GM18907 (cell line): ENCODE results near the gene ACACB.
"Not testable (repeated sequence)": the region's sequence is repeated elsewhere in the genome, so short reads cannot be mapped to it uniquely, and the experiment has no call there.

Experiments
- ATAC-seq: cut with Tn5 transposase; IDR thresholded peaks from one replicate; pipeline ENCODE4 v1.9.1; 2021; ENCODE audit warnings: mild to moderate bottlenecking, moderate library complexity; ENCODE audit not compliant: unreplicated experiment

ACACB gene

DNA sequence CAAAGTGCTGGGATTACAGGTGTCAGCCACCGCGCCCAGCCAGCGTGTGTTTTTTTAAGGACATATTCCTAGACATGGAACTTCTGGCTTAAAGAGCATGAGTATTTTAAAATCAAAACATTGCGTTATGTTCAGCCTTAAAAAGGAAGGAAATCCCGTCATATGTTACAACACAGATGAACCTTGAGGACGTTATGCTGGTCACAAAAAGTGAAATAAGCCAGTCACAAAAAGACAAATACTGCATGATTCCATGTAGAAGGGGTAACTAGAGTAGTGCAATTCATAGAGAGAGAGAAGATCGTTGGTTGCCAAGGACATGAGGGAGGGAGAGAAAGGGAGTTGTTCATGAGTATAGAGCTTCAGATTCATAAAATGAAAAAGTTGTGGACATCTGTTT, 53.9 kb downstream of the ACACB start:
- no peak for ATAC-seq

DNA sequence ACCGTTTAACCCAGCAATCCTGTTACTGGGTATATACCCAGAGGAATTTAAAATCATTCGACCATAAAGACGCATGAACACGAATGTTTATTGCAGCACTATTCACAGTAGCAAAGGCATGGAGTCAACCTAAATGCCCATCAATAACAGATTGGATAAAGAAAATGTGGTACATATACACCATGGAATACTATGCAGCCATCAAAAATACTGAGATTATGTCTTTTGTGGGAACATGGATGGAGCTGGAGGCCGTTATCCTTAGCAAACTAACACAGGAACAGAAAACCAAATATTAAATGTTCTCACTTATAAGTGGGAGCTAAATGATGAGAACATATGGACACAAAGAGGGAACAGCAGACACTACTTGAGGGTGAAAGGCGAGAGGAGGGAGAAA, 56.4 kb downstream of the ACACB start:
- not testable (repeated sequence) for ATAC-seq

DNA sequence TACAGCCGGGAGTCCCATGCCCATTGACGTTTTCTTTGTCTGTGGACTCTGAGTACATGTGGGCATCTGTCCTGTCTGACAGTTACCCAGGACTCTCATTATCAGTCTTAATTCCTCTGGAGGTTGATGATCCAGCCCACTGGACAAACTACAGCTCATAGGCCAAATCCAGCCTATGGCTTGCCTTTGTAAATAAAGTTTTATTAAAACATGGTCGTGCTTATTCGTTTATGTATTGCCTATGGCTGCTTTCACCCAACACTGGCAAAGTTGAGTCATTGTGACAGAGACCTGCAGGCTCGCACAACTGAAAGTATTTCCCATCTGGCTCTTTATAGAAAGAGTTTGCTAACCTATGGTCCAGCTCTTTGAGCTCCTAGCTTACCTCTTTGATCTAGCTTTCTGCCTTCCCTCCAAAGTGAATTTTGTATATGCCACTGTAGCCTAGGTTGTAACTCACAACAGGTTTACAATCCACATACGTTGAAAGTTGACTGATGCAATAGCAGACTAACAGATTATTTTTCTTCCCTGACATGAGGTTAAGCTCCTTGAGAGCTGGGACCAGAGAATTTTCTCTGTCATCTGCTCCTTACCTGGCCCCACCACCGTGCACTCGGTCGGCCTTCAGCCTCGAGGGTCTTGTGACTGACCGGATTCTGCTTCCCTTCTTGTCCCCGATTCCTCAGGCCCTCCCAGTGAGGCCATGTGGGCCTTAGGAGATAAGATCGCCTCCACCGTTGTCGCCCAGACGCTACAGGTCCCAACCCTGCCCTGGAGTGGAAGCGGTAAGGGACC, 57.3 kb downstream of the ACACB start:
- ATAC-seq, result no peak

DNA sequence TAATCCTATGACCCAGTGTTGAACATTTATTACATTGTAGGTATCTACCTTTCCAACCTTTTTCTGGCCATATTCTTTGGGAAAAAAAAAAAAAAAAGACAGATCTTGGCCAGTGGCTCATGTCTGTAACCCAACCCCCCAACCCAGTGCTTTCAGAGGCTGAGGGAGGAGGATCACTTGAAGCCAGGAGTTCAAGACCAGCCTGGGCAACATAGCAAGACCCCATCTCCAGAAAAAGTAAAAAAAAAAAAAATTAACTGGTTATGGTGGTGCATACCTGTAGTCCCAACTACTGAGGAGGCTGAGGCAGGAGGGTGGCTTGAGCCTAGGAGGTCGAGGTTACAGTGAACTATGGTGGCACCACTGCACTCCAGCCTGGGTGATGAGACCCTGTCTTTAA, 58.1 kb downstream of the ACACB start:
- no peak for ATAC-seq

DNA sequence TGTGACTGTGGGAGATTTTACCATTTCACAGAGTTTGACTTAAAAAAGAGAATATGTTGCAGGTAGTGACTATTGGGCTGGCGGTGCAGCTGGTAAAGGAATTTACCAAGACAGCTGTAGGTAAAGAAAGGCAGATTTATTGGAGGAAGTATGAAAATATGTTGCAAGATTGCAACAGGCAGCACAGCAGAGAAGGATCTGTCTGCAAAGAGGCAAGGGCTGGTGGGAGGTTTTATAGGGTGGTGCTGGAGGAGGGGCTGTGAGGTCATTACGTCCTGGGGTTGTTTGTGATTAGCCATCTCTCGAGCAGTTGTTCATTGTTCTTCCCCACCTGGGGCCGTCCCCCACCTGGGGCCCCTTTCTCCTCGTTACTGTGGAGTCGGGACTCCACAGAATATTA, 62.1 kb downstream of the ACACB start:
- ATAC-seq, result no peak

DNA sequence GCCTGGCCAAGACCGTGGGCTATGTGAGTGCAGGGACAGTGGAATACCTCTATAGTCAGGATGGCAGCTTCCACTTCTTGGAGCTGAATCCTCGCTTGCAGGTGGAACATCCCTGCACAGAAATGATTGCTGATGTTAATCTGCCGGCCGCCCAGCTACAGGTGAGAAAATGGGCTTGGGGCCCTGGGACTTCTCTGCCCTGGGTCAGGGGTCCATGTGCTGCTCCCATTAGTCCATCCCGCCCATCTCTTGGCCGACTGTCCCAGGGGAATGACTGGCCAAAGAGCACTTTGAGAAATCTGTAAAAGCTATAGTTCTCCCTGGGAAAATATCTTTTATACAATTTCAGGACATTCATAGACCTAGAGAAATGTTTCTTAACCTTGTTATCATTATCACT, 63.5 kb downstream of the ACACB start:
- no peak for ATAC-seq

DNA sequence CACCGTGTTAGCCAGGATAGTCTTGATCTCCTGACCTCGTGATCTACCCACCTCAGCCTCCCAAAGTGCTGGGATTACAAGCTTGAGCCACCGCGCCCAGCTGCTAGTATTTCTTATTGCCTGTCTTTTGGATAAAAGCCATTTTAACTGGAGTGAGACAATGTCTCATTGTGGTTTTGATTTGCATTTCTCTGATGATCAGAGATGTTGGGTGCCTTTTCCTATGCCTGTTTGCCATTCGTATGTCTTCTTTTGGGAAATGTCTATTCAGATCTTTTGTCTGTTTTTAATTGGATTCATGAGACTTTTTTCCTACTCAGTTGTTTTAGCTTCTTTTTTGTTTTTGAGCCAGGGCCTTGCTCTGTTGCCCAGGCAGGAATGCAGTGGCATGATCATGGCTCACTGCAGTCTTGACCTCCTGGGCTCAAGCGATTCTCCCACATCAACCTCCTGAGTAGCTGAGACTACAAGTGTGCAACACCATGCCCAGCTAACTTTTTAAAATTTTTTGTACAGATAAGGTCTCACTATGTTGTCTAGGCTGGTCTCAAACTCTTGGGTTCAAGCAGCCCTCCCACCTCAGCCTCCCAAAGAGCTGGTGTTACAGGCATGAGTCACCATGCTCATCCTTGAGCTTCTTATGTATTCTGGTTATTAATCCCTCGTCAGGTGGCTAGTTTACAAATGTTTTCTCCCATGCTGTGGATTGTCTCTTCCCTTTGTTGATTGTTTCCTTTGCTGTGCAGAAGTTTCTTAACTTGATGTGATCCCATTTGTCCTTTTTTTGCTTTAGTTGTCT, 65.9 kb downstream of the ACACB start:
- ATAC-seq, result no peak

DNA sequence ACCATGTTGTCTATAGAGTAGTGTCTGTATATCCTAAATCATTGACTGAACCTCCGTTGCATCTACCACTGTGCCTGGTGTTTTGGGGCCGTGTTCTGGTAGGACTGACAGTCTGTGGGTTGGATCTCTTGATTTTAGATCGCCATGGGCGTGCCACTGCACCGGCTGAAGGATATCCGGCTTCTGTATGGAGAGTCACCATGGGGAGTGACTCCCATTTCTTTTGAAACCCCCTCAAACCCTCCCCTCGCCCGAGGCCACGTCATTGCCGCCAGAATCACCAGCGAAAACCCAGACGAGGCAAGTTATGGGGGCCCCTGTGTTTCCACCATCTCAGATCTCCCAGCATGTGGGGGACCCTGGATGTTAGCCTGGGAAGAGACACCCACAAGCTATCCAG, 69.1 kb downstream of the ACACB start:
- no peak for ATAC-seq

DNA sequence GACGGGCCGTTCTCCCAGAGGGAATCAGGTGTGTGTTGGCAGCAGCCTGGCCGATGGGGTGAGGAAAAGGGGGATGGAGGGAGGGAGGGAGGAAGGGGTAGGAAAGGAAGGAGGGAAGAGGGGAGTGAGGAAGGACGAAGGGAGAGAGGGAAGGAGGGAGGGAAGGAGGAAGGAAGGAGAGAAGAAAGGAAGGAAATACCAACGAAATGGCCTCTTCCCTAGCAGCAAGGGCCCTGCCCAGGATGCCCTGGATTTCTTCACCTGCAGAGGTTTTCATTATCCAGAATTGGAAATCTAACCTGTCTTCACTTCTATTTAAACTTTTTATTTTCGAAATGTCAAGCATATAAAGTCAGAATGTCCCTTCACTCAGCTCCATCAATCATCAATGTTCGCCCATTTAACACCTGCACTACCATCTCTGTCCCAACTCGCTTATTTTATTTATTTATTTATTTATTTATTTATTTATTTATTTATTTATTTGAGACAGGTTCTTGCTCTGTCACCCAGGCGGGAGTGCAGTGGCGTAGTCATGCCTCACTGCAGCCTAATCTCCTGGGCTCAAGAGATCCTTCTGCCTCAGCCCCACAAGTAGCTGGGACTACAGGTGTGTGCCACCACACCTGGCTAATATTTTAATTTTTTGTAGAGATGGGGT, 70.7 kb downstream of the ACACB start:
- no peak for ATAC-seq

DNA sequence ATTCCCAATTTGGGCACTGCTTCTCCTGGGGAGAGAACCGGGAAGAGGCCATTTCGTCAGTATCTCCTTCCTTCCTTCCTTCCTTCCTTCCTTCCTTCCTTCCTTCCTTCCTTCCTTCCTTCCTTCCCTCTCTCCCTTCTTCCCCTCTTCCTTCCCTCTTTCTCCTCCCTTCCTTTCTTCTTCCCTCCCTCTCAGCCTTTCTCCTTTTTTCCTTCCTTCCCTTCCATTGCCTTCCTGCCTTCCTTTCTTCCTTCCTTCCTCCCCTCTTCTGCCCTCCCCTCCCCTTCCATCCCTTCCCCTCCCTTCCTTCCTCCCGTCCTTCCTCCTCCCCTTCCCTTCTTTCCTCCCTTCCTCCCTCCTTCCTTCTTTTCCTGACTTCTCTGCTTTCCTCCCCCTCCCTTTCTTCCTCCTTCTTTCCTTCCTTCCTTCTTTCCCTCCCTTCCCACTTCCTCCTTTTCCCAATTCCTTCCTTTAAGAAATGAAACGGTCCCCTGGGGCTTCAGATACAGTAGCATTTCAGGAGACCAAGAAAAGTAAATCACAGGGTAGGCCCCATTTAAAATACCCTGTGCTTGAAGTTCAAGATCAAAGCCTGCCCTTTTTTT, 71.8 kb downstream of the ACACB start:
- no peak for ATAC-seq

DNA sequence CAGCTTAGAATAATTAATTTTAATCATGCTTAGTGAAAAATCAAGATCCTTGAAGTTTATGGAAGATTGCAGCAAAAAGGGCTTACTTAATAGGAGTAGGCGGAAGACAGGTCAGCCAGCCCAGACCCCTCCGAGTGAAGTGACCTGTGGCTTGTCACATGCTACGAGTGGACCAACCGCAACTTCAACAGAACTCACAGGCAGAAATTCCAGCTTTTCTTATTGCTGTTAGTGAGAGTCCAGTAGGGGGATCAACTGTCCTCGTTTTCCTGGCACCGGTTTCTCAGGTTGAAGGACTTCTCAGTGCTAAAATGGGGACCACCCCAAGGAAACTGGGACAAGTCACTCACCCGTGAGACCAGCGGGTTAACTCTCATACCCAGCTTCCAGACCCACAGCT, 72.9 kb downstream of the ACACB start:
- no peak for ATAC-seq

DNA sequence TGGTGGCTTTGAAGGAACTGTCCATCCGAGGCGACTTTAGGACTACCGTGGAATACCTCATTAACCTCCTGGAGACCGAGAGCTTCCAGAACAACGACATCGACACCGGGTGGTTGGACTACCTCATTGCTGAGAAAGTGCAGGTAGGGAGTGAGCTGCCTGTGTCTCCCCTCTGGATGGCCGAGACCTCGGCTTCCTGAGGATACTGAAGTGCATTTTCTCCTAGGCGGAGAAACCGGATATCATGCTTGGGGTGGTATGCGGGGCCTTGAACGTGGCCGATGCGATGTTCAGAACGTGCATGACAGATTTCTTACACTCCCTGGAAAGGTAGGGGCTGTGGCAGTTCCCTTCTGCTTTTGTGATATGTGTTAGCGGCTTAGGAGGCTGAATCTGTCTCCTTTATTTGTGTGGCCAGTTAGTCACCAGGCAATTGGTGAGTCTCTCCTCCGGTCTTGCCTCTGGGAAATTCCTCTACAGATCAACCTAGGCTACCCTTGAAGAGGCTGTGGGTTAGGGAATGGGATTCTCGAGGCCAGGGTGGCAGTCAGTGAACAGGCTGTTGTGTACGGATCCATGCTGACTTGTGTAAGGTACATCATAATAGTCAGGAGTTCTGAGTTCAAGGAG, 75.3 kb downstream of the ACACB start:
- no peak for ATAC-seq

DNA sequence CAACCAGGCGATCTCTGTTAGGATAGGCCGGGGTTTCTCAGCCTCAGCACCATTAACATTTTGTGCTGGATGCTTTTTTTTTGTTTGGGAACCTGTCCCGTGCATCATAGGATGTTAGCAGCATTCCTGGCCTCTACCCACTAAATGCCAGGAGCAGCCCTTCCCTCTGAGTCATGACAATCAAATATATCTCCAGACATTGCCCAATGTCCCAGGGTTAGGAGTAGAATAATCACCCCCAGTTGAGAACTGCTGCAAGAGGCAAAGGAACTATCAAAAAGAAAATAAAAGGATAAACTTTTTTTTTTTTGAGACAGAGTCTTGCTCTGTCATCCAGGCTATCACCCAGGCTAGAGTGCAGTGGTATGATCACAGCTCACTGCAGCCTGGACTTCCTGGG, 76.0 kb downstream of the ACACB start:
- ATAC-seq, result no peak

DNA sequence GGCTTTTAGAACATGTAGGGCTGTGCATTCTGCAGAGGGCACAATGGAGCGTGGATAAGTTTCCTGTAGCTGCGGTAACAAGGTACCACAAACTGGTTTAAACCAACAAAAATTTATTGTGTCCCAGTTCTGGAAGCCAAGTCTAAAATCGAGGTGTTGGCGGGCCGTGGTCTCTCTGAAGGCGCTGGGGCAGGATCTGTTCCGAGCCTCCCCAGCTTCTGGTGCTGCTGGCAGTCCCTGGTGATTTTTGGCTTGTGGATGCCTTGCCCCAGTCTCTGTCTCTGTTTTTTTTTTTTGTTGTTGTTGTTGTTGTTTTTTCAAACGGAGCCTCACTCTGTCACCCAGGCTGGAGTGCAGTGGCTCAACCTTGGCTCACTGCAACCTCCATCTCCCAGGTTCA, 77.5 kb downstream of the ACACB start:
- no peak for ATAC-seq

DNA sequence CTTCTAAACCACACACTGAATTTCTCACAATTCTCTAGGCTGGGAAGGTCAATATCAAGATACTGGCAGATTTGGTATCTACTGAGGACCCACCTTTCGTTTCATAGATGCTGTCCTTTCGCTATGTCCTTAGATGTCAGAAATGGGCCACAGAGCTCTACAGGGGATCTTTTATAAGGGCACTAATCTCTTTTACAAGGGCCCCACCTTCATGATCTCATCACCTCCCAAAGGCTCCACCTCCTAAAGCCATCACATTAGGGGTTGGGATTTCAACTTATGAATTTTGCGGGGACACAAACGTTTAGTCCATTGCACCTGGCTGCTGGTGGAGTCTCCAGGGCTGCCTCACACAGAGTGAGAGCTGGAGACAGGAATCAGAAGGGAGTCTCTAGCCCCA, 79.9 kb downstream of the ACACB start:
- ATAC-seq, result no peak

DNA sequence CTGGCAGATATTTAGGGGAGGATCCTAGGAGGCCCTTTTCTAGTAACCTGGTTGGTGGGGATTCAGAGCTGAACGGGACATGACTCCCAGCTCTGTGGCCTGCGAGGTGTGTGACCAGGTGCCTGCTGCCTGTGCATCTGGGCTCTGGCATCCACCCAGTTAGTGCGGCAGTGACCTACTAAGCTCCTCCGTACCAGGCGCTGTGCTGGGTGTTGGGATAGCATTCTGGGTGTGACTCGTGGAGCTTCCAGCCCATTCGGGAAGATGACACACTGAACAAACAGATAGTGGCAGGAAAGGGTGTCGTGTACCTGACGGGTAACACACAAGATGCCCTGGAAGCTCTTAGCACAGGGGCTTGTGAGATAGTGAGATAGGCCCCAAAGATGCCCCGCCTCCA, 80.9 kb downstream of the ACACB start:
- no peak for ATAC-seq

DNA sequence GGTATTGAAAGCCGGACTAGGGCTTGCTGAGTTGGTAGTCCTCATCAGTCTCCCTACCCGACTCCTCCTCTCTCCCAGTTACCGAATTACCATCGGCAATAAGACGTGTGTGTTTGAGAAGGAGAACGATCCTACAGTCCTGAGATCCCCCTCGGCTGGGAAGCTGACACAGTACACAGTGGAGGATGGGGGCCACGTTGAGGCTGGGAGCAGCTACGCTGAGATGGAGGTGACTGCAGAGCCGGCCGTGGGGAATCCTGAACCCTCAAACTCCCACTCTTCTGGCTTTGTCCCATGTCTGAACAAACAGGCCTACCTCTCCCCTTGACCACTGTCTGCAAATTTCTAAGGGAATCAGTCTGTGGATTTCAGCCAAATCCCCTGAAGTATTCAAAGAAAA, 82.9 kb downstream of the ACACB start:
- no peak for ATAC-seq

DNA sequence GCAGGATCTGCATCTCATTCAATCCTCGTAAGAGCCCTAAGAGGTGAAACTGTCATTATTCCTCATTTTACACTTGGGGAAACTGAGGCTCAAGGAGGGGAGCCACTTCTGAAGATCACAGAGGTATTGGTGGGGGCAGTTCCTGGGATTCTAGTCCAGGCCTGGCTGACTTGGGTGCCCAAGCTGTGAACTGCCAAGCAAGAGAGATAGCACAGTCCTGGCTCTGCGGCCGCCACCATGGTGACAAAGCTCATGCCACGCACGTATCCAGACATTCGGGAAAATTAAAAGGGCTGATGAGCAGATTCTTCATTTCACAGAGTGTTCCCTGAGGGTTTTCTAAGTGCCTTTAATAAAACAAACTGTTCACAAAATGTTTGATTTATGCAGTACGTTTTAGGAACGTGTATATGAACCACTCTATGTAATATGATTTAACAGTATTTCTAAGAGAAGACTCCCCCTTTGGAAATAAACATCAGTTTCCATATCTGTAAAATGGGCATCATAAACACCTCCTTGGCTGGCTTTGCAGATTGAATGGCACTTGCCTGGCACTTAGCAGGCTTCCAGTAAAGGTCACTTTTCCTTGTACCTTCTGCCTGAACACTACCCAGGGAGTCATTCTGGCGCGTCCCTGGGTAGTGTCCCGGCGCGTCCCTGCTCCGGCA, 84.6 kb downstream of the ACACB start:
- no peak for ATAC-seq

DNA sequence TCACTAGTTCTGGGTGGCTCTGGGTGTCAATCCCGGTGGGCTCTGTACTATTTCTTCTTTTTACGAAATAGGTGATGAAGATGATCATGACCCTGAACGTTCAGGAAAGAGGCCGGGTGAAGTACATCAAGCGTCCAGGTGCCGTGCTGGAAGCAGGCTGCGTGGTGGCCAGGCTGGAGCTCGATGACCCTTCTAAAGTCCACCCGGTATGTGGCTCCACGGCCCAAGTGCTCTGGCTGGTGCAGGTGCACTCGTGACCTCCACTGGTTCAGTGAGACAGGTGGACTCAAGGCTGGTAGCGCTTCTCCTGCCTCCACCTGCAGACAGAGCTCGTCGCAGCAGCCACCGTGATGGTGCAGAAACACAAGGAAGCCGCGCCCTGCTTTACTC, 85.1 kb downstream of the ACACB start:
- ATAC-seq, result no peak

DNA sequence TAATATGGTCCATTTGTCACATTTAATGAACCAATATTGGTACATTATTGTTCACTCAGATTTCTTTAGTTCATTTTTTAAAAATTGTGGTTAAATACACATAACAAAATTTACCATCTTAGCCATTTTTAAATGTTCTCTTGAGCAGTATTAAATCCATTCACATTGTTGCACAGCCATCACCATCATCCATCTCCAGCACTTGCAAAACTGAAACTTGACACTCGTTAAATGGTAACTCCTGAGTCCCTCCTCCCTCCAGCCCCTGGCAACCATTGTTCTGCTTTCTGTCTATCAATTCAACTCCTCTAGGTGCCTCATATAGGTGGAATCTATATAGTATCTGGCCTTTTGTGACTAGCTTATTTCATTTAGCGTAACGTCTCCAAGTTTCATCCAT, 86.4 kb downstream of the ACACB start:
- ATAC-seq, result no peak

DNA sequence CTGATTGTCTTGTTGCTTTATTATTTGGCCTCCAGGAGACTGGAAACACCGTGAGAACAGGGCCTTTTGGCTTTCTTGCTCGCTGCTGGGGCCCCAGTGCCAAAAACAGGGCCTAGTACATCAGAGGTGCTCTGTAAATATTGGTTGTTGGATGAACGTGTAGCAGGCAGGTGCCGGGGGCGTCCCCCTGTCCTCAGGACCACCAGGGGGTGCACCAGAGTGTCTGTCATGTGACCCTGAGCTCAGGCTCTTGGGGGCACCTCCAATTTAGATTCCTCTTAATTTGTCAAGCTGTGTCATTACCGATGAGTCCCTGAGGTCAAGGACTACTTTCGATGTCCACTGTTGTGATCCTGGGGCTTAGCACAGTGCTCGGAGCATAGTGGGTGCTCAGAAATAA, 87.1 kb downstream of the ACACB start:
- no peak for ATAC-seq
